Neural cell (in vitro differentiated cells): ENCODE data around the gene MBD5.

Source experiments
- CTCF ChIP-seq: fragments of 450-650 bp; IDR thresholded peaks from 2 replicates; pipeline ENCODE4 v1.5.1; 2014; ENCODE audit warnings: antibody characterized with exemption, mild to moderate bottlenecking, moderate library complexity; ENCODE audit not compliant: poor library complexity, severe bottlenecking
- POLR2AphosphoS5 ChIP-seq: IDR thresholded peaks from 2 replicates; pipeline ENCODE4 v1.6.1; 2012
- RAD21 ChIP-seq: fragments of 450-650 bp; conservative IDR thresholded peaks from 2 replicates; pipeline ENCODE4 v1.6.1; 2014; ENCODE audit warnings: antibody characterized with exemption, mild to moderate bottlenecking, moderate library complexity

- TF ChIP-seq CTCF, result no peak
- no peak for TF ChIP-seq RAD21
- TF ChIP-seq POLR2AphosphoS5, result no peak
Observed at GRCh38 chr2:148065936-148066335, 45.0 kb downstream of the MBD5 start.
